ENCODE measurements around the gene CRISP1. TPM values are rescaled to one million over a fixed set of nuclear protein-coding genes. Genes with fewer than 3 reads are reported as not detected.
"Not testable (repeated sequence)": the region's sequence is repeated elsewhere in the genome, so short reads cannot be mapped to it uniquely, and the experiment has no call there.

CRISP1 gene
- polyA plus RNA-seq, 3 donors: not detected

- peak in 10 of 11 donors; percentile 2 to 49 (median 16) for DNase-seq (ENCODE audit: extremely low read depth in 1 of 11, low read depth in 9 of 11, low spot score in 4 of 11)
Measured at GRCh38 chr6:49849213-49849907, 17.0 kb downstream of the CRISP1 start.

- no peak for DNase-seq (ENCODE audit: extremely low read depth in 1 of 11, low read depth in 9 of 11, low spot score in 4 of 11)
Measured at GRCh38 chr6:49847673-49848072, 18.7 kb downstream of the CRISP1 start.

GRCh38 chr6:49847014-49847413 lies 19.3 kb downstream of the CRISP1 start:
- no peak for DNase-seq (ENCODE audit: extremely low read depth in 1 of 11, low read depth in 9 of 11, low spot score in 4 of 11)

- DNase-seq (ENCODE audit: extremely low read depth in 1 of 11, low read depth in 9 of 11, low spot score in 4 of 11): no peak
Measured at GRCh38 chr6:49841424-49841823, 24.9 kb downstream of the CRISP1 start.

- no peak for DNase-seq (ENCODE audit: extremely low read depth in 1 of 11, low read depth in 9 of 11, low spot score in 4 of 11)
Measured at GRCh38 chr6:49839957-49840356, 26.4 kb downstream of the CRISP1 start.

- no peak for DNase-seq (ENCODE audit: extremely low read depth in 1 of 11, low read depth in 9 of 11, low spot score in 4 of 11)
Measured at GRCh38 chr6:49839162-49839561, 27.2 kb downstream of the CRISP1 start.

- no peak for DNase-seq (ENCODE audit: extremely low read depth in 1 of 11, low read depth in 9 of 11, low spot score in 4 of 11)
Measured at GRCh38 chr6:49835140-49835539, 31.2 kb downstream of the CRISP1 start.

- no peak for DNase-seq (ENCODE audit: extremely low read depth in 1 of 11, low read depth in 9 of 11, low spot score in 4 of 11)
Measured at GRCh38 chr6:49833386-49833785, 32.9 kb downstream of the CRISP1 start.

- DNase-seq (ENCODE audit: extremely low read depth in 1 of 11, low read depth in 9 of 11, low spot score in 4 of 11): no peak
Measured at GRCh38 chr6:49826743-49827406, 39.5 kb downstream of the CRISP1 start.

- DNase-seq (ENCODE audit: extremely low read depth in 1 of 11, low read depth in 9 of 11, low spot score in 4 of 11): no peak
Measured at GRCh38 chr6:49815166-49815565, 51.2 kb downstream of the CRISP1 start.

- DNase-seq (ENCODE audit: extremely low read depth in 1 of 11, low read depth in 9 of 11, low spot score in 4 of 11): no peak
Measured at GRCh38 chr6:49813248-49813647, 53.1 kb downstream of the CRISP1 start.

- no peak for DNase-seq (ENCODE audit: extremely low read depth in 1 of 11, low read depth in 9 of 11, low spot score in 4 of 11)
Measured at GRCh38 chr6:49806145-49806544, 60.2 kb downstream of the CRISP1 start.

GRCh38 chr6:49805246-49805645 lies 61.1 kb downstream of the CRISP1 start:
- DNase-seq (ENCODE audit: extremely low read depth in 1 of 11, low read depth in 9 of 11, low spot score in 4 of 11): no peak

- DNase-seq (ENCODE audit: extremely low read depth in 1 of 11, low read depth in 9 of 11, low spot score in 4 of 11): no peak
Measured at GRCh38 chr6:49801525-49801924, 64.8 kb downstream of the CRISP1 start.

GRCh38 chr6:49799090-49799489 lies 67.2 kb downstream of the CRISP1 start:
- DNase-seq (ENCODE audit: extremely low read depth in 1 of 11, low read depth in 9 of 11, low spot score in 4 of 11): no peak

GRCh38 chr6:49796842-49797455 lies 69.4 kb downstream of the CRISP1 start:
- DNase-seq (ENCODE audit: extremely low read depth in 1 of 11, low read depth in 9 of 11, low spot score in 4 of 11): not testable (repeated sequence)

- no peak for DNase-seq (ENCODE audit: extremely low read depth in 1 of 11, low read depth in 9 of 11, low spot score in 4 of 11)
Measured at GRCh38 chr6:49790341-49790740, 76.0 kb downstream of the CRISP1 start.

- no peak for DNase-seq (ENCODE audit: extremely low read depth in 1 of 11, low read depth in 9 of 11, low spot score in 4 of 11)
Measured at GRCh38 chr6:49787176-49787575, 79.2 kb downstream of the CRISP1 start, which contains the start of gene PGK2. TSS of gene PGK2 (minus strand) at chr6:49787285. CDS start at chr6:49787187, 98 bp downstream.

- no peak for DNase-seq (ENCODE audit: extremely low read depth in 1 of 11, low read depth in 9 of 11, low spot score in 4 of 11)
Measured at GRCh38 chr6:49784272-49784671, 82.1 kb downstream of the CRISP1 start.
